IPS-NIHi11 (cell line): ENCODE data around the gene TPPP3.
"Not testable (repeated sequence)": the region's sequence is repeated elsewhere in the genome, so short reads cannot be mapped to it uniquely, and the experiment has no call there.

Experiments used
- DNase-seq: peaks from one replicate; pipeline ENCODE4 v3.0.0; 2012; ENCODE audit warnings: mixed read lengths, low spot score

Gene TPPP3

GRCh38 chr16:67389911-67390815 is 3.1 kb downstream of the TPPP3 start:
- no peak for DNase-seq

DNA sequence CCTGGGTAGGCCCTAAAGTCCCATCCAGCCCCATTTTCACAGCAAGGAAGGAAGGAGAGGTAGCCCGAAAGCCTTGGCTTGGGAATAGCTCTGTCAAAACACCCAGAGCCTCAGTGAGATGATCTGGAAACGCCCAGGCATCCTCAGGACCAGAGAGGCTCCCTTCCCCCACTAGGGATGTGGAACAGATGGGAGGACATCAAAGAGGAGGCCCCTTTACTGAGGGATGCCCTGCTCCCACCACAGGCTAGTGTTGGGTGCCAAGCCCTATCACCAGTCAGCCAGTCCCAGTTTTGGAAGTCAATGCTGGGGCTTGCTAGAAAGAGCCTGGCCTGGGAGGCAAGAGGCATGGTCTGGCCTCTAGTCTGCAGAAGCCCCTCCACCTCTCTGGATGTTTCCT is 4.7 kb downstream of the TPPP3 start:
- no peak for DNase-seq

GRCh38 chr16:67388191-67388590 is 5.1 kb downstream of the TPPP3 start:
- no peak for DNase-seq

DNA sequence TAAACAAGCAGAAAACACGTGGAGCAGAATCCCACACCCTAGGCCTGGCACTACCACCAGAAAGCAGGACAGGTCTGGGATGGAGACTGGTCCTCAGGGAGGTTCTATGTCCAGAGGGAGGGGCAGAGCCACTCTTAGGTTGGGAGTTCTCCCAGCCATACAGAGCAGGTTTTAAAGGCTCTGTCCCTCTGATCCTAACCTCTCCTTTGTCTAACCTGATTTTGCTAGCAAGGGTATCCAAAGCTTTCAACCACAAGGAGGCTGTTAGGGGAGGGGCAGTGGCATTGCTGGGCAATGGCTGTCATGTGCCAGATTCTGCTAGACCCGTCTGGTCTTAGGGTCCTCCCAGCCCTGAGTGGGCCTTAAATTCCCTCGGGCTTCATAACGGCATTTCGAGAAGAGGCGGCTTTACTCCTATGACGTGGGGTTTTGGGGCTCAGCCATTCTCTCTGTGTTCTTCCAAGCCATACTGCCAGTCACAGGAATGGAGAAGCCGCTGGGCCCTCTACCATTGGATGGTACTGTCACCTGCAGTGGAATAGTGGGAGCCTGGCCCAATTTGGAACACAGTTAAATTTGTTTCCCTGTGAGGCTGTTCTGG is 5.7 kb downstream of the TPPP3 start:
- no peak for DNase-seq

- DNase-seq = no peak
Observed at GRCh38 chr16:67386861-67387455, 6.3 kb downstream of the TPPP3 start.

GRCh38 chr16:67384778-67385510 is 8.4 kb downstream of the TPPP3 start:
- DNase-seq = no peak

DNA sequence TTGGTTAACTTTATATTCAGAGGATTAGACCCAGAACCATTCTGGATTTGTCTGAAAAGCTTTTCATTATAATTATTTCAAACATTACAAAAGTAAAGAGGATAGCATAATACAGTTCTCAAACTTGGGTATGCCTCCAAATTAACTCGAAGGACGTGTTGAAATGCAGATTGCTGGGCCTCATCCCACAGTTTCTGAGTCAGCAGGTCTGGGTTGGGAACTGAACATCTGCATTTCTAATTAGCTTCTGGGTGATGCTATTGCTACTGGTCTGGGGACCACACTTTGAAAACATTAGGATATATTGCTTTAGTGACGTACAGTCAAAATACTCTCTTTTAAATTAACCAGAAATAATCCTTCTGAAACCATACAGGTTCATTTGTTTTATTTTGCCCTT is 10.0 kb downstream of the TPPP3 start:
- no peak for DNase-seq

GRCh38 chr16:67378642-67379041 is 14.7 kb downstream of the TPPP3 start:
- no peak for DNase-seq

GRCh38 chr16:67376012-67376411 is 17.3 kb downstream of the TPPP3 start:
- DNase-seq = not testable (repeated sequence)

DNA sequence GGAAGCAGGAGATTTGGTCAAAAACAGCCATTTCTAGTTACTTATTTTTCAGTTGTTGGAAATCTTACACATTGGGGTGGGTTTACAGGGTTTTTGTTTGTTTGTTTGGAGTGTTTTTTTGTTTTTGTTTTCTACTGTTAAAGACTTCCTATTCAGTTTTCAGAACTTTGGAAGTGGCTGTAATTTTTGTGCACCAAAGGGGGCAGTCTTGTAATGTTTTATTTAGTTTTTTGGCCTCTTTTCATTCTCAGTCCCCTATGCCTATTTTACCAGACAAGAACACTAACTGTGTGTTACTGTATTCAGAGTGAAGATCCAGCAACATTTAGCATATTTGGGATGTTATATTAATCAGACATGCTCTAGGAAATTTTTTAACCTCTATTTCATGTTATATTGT is 20.6 kb downstream of the TPPP3 start:
- no peak for DNase-seq

DNA sequence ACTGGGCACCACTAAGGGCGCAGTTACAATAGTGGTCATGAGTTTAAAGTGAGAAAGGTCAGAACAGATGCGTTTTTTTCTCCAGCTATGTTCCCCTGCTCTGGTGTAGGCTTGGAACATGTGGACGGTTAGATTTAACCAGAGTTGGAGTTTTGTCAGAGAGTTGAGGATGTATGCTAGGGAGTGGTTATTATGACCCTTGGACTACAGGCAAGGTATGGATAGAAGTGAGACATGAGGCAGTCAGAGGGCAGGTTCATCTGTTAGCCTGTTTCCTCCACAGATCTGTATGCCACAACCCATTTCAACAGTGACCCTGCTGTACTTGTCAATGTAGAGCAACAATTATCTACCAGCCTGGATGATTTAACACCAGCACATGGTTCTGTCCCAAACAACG is 22.6 kb downstream of the TPPP3 start:
- DNase-seq = no peak

DNA sequence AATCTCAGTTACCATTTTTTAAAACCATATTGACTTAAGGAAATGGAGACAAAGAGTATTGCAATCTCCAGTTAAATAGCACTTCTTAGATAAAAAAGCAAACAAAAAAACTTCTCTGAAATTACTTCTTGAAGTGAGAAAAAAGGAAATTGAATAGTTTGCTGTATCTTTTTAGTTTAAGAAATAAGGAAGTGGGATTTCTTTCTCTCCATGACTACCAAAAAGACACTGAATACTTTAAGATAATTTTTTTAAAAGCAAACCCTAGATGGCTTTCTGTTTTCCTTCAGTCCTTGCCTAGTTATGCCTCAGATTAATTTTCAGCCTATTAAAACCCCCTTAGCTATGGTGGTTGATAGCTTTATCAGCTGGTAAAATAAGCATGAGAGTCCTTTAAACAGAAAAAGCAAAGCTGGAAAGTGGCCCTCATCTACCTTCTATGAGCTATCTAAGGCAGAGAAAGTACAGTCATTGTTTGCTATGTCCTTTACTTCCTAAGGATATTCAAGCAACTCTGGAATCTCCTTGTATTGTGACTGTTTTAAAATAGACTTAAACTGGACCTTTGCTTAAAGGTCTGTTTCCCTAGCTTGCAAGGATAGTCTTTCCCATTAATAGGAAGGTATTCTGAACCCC is 28.6 kb downstream of the TPPP3 start:
- DNase-seq = no peak

GRCh38 chr16:67361038-67361437 is 32.3 kb downstream of the TPPP3 start:
- DNase-seq = no peak

DNA sequence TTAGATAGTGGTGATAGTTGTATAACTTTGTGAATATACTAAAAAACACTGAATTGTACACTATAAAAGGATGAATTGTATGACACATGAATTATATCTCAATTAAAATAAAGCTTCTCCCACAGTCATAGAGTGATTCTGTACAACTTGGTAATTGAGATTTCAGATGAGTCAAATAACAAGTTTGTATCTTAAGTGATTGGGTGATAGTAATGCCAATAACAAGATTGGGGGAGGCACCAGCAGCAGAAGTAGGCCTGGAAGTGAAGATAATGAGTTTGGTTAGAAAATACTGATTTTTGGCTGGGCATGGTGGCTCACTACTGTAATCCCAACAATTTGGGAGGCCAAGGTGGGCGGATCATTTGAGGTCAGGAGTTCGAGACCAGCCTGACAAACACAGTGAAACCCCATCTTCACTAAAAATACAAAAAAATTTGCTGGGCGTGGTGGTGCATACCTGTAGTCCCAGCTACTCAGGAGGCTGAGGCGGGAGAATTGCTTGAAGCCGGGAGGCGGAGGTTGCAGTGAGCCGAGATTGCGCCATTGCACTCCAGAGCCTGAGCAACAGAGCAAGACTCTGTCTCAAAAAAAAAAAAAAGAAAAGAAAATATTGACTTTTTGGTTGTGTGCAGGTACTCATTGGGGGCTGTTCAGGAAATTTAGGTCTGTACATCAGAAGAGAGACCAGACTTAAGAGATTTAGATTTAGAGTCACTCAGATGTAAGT is 33.6 kb downstream of the TPPP3 start:
- not testable (repeated sequence) for DNase-seq

- DNase-seq = no peak
Observed at GRCh38 chr16:67357561-67357960, 35.7 kb downstream of the TPPP3 start.

GRCh38 chr16:67356396-67356795 is 36.9 kb downstream of the TPPP3 start:
- DNase-seq = no peak

DNA sequence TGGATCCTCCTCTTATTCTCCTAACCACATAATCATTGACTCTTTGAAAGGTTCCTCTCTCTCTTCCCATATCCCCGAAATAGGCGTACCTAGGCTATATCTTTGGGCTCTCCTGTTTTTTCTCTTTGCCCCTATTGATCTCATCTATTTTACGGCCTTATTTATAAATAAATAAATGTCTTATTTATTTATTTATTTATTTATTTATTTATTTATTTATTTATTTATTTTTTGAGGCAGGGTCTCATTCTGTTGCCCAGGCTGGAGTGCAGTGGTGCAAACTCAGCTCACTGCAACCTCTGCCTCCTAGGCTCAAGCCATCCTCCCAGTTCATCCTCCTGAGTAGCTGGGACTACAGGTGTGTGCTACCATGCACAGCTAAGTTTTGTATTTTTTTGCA is 40.8 kb downstream of the TPPP3 start:
- not testable (repeated sequence) for DNase-seq

DNA sequence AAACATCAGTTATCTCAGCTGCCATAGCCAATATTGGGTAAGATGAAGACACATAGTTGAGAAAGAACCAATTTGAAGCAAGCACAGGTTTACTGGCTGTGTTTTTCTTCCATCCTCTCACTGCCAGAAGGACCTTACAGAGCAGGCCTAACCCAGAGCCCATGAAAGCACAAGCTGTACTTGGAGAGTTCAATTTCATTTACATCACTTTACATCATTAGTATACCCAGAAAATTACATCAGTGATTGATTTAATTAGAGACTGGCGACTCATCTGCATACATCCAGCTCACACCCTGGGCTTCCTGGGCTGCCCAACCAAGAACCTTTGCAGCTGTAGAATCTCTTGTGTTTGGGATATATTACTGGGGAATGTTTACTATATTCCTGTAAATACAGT is 43.0 kb downstream of the TPPP3 start:
- DNase-seq = no peak

GRCh38 chr16:67349172-67349571 is 44.1 kb downstream of the TPPP3 start:
- DNase-seq = no peak

DNA sequence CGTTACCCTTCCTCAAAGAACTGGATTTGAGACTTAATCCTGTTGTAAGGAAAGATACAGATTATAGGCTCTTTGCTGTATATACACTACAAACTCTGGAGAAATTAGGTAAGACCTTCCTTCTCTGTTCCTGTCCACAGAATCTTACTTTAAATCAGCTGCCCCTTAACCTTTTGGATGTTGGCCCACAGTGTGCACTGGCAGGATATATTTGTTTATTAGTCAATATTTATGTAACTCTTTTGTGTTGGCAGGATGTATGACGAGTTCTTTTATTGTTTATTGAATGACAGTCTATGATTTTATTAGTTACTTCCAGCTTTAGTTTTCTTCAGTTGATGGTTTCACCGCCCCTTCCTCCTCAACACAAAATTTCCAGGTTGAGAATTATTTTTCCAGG is 47.0 kb downstream of the TPPP3 start:
- no peak for DNase-seq

- no peak for DNase-seq
Observed at GRCh38 chr16:67345401-67345800, 47.9 kb downstream of the TPPP3 start.
